Measurements from ENCODE around the gene BCKDHA.
"Not testable (repeated sequence)": the region's sequence is repeated elsewhere in the genome, so short reads cannot be mapped to it uniquely, and the experiment has no call there.

The BCKDHA gene

GRCh38 chr19:41364524-41365391, 32.9 kb upstream of the BCKDHA start:
- DNase-seq, result no peak

DNA sequence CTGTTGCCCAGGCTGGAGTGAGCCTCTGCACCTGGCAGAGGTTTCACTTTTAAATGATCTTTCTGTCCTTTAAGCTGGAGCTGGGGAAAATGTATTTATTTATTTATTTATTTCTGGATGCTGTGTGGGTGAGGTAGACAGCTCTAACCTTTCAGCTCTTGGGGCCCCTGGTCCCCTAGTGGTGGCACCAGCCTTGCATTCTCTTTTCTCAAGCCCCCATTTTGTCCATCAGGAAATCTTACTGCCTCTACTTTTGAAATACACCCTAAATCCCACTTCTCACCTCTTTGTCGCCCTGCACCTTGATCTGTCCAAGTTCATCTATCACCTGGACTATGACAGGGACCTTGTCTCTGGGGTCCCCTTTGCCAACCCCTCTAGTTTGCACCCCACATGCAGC, 31.5 kb upstream of the BCKDHA start:
- no peak for DNase-seq

DNA sequence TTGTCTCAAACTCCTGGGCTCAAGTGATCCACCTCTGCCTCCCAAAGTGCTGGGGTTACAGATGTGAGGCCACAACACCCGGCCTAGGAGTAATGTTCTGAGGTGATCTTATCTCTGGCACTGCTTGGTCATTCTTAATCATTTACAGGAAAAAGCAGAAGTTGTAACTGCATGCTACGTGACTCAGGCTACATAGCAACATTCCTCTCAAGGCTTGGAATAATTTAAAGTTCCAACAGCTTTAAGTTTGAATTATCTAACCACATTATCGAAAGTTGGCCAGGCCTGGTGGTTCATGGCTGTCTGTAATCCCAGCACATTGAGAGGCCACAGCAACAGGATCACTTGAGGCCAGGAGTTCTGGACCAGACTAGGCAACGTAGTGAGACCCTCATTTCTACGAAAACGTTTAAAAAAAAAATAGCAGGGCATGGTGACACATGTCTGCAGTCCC, 29.7 kb upstream of the BCKDHA start:
- no peak for DNase-seq

DNA sequence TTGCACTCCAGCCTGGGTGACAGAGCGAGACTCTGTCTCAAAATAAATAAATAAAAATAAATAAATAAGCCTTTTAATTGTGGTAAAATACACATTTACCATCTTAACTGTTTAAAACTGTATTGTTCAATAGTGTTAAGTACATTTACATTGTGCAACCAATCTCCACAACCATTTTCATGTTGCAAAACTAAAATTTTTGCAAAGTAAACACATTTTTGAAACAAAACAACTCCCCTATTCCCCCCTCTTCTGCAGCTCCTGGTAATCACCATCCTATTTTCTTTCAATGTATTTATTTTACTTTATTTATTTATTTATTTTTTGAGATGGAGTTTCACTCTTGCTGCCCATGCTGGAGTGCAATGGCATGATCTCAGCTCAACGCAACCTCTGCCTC, 27.8 kb upstream of the BCKDHA start:
- DNase-seq, result no peak

DNA sequence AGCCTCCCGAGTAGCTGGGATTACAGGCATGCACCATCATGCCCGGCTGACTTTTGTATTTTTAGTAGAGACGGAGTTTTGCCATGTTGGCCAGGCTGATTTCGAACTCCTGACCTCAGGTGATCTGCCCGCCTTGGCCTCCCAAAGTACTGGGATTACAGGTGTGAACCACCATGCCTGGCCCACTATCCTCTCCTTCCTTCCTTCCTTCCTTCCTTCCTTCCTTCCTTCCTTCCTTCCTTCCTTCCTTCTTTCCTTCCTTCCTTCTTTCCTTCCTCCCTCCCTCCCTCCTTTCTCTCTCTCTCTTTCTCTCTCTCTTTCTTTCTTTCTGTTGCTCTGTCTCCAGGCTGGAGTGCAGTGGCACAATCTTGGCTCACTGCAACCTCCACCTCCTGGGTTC, 26.5 kb upstream of the BCKDHA start:
- not testable (repeated sequence) for DNase-seq

- DNase-seq, result no peak
Observed at GRCh38 chr19:41371541-41371940, 26.1 kb upstream of the BCKDHA start.

DNA sequence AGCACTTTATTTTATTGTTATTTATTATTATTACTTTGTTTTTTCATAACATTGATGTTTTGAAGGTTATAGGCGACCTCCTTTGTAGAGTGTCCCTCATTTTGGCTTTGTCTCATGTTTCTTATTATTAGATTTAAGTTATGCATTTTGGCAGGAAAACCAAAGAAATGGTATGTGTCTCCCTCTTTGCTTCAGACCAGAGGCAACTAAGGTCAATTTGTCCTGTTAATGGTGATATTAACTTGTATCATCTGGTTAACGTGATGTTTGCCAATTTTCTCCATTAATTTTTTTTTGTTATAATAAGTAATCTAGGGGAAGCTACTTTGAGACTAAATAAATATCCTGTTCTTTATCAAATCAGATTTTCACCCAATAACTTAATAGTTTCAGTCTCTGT, 25.1 kb upstream of the BCKDHA start:
- DNase-seq, result no peak

DNA sequence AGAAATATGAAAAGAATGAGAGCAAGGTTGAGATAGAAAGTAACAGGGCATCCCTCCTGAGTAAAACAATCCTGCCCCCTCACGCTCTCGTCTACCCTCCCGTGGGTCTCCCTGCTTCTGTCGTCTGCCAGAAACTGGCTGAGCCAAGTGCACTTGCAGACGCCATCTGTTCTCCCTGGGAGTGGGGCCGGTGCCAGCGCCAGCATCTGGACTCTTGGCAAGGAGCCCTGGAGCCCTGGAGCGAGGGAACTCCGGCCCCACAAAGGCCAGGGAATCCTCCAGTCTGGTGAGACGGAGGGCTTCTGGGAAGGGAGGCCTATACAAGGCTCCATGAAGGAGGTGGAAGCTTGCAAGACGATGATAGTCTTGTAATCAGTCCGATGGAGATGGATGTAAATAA, 23.6 kb upstream of the BCKDHA start:
- DNase-seq, result peak in 52 of 56 donors; percentile 10 to 89 (median 61)

GRCh38 chr19:41376241-41376997, 21.2 kb upstream of the BCKDHA start, which contains the start of gene TMEM91:
TMEM91 (plus strand) TSS chr19:41376533; CDS start chr19:41378310, 1,777 bp downstream.
- DNase-seq, result peak in 14 of 56 donors; percentile 14 to 47 (median 28)

DNA sequence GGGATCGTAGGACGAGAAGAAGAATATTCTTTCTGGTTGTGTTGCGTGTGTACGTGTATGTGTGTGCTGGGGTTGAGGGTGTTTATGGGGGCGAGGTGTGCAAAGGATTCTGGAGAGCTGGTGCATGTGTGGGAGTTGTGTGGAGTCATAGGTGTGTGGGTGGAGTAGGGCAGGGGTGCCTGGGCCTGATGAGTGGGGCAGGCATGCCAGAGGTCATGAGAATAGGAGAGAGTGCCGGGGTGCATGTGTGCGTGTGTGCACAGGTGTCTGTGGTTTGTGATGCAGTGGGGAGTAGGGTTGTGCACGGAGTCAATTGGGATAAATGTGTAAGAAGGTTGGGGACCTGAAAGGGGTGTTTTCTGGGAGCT, 20.6 kb upstream of the BCKDHA start:
- peak in 16 of 56 donors; percentile 11 to 57 (median 25) for DNase-seq

DNA sequence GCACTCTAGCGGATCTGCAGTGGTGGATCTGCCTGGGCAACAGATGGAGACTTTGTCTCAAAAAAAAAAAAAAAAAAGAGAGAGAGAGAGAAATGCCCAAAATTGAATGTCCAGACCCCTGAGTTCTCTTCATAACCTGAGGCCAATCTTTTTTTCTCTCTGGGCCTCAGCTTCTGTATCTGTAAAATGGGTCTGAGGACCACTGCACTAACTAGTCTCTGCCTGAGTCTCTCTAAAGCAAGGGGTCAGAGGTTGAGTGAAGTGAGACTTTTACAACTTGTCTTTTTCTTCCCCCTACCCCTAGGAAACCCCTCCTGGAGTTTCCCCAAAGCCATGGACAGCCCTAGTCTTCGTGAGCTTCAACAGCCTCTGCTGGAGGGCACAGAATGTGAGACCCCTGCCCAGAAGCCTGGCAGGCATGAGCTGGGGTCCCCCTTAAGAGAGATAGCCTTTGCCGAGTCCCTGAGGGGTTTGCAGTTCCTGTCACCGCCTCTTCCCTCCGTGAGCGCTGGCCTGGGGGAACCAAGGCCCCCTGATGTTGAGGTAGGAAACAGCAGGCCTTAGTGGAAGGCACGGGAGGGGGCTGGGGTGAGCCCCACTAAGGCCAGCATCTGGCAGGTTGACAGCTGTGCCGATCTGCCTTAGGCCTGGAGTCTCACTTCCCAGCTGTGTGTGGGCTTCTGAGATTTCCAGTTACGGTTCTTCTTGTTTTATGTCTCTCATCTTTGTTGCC, 19.5 kb upstream of the BCKDHA start:
- DNase-seq, result peak in 1 of 56 donors; percentile 10

- DNase-seq, result not testable (repeated sequence)
Observed at GRCh38 chr19:41381536-41381935, 16.1 kb upstream of the BCKDHA start.

DNA sequence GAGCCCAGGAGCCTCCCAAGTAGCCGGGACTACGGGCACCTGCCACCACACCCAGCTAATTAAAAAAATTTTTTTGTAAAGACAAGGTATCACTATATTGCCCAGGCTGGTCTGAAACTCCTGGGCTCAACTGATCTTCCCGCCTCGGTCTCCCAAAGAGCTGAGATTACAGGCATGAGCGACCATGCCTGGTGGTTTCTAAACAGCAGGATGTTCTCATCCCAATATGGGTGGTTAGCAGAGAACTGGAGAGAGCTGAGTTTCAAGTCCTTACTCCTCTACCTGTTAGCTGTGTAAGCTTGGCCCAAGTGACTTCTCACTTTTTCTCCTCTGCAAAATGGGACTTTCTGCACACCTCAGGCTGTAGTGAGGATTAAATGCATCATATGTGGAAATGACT, 13.3 kb upstream of the BCKDHA start:
- no peak for DNase-seq

DNA sequence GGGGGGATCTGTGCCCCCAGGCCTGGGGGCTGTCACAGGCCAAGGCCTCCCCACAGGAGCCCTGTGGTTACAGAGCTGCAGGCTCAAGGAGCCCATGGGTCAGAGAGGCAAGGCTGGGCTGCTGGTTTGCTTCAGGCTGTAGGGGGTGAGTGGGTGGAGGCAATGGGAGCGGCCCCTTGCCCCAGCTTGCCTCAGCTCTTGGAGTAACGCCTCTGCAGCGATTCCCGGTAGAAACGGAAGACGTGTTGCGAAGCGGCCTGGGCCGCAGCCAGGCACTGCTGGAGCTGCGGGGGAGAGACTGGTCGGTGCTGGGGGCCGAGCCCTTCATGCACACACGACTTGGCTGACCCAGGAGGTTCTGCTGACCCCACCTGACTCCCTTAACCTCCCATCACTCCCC, 11.2 kb upstream of the BCKDHA start:
- DNase-seq, result no peak

DNA sequence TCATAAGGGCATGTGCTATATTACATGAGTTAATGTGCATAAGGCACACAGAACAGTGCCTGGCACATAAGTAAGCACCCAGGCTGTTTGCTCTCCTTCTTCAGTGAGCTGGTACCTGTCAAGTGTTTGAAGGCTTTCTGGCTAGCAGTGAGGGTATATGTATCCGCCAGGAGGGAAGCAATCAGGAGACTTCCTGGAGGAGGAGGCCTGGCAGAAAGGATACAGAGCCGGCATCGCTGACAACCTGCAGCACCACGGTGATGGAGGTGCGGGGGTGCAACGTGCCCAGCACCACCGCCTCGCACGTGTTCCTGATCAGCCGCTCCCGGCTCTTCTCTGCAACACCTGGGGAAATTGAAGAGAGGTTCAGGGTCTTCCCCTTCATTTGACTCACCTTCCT, 6.0 kb upstream of the BCKDHA start:
- DNase-seq, result no peak

GRCh38 chr19:41392775-41393174, 4.8 kb upstream of the BCKDHA start:
- no peak for DNase-seq

DNA sequence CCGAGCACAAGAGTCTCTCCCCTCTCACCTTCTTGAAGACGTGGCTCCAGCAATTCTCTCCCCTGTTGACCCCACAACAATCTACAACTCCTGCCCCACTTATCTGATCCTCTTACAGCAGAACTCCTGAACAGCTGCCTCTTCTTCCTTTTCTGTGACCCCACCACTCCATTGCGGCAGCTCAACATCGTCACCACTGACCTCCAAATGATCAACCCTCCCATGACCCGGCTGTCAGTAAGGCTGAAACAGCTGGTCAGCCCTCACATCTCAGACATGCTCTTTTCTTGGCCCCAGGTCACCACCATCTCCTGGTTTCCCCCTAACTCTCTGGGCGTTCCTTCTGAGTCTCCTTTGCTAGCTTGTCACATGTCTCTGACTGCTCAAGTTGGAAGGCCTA, 2.3 kb upstream of the BCKDHA start:
- no peak for DNase-seq

DNA sequence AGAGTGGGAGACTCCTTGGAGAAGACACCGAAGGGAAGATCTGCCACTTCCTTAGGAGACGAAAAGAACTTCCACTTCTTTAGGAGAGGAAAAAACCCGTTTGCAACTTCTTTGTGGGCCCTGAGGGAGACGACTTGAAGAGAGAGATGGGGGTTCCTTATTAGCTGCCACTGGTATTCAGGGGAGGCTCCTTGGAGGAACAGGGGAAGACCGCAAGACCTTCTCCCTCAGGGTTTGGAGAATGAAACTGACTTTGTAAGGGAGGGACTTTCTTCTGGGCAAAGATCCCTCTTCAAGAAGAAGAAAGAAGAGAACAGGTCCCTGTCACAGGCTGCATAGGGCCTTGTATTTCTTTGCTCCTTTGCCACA, 416 bp downstream of the BCKDHA start:
- DNase-seq, result no peak

DNA sequence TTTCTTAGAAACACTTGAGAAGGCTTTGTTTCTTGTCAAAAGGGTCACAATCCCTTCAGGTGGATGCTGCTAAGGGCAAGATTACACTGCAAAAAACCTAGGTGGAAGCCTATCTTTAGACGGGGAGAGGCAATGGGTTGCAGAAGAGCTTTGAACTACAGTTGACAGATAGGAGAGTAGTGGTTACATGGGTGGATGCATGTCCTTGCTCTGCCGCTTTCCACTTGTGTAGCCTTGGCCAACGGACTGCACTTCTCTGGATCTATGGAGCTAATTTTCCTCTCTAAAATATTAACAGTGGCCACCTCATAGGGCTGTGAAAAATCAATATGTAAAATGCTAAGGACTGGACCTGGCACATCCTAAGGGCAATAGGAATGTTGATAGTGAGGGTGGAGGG, 980 bp downstream of the BCKDHA start:
- DNase-seq, result no peak

- DNase-seq, result no peak
Observed at GRCh38 chr19:41399091-41399490, 1.5 kb downstream of the BCKDHA start.

GRCh38 chr19:41399525-41399924, 1.9 kb downstream of the BCKDHA start:
- DNase-seq, result no peak

- no peak for DNase-seq
Observed at GRCh38 chr19:41401483-41401882, 3.9 kb downstream of the BCKDHA start.

All from nucleus accumbens (tissue), 56 donors.